ENCODE results near the gene NFIX. TPM values are rescaled to one million over a fixed set of nuclear protein-coding genes. Genes with fewer than 3 reads are reported as not detected.

Gene NFIX
- total and polyA plus RNA-seq, 2 of the 13 experiments (the other 11 are each of a cell fraction or from before 2014, with no cell fraction given) = 3.4 to 5.4 TPM

DNA sequence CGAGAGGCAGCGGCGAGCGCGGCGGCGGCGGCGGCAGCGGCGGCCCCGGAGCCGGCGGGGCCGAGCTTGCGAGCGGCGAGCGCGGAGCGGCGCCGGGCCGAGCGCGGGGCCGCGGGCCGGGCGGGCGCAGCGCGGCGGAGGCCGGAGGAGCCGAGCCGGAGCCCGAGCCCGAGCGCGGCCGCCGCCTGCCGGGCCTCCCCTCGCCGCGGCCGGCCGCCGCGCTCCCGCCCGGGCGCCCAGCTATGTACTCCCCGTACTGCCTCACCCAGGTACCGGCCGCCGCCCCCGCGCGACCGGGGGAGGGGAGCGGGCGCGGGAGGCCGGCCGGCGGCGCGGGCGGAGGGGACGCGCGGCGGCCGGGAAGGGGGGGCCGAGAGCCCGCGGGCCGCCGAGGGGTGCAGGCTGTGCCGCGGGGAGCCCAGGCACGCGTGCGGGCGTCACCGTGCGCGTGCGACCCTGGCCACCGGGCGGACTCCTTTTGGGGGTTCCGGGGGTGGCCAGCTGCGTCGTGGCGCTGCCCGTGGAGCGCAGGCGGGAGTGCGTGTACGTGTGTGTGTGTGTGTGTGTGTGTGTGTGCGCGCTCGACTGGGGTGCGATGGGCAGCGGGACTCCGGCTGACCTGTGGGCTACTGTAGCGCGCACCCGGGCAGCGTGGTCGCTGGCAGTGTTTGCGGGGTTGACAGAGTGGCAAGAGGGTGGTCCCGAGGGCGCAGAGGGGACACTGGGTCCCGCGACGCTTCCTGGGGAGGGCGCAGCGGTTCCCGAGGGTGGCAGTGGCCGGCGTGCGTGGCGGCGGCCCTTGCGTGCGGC, 526 bp downstream of the NFIX start (continued):
- no peak for TF ChIP-seq PHF21A (CRISPR knock-in tag; IDR thresholded peaks at IDR 0.05)
- no peak; the same call in 1 of the 2 replicates for TF ChIP-seq ZFY (CRISPR knock-in tag; IDR thresholded peaks at IDR 0.05)
- 0 out of 2 replicates have a peak, but pooled peaks have one; percentile 10 for TF ChIP-seq MXD4 (CRISPR knock-in tag; IDR thresholded peaks at IDR 0.05)
- TF ChIP-seq ZNF496 (CRISPR knock-in tag; IDR thresholded peaks at IDR 0.05; ENCODE audit: insufficient replicate concordance) = no peak
- TF ChIP-seq, protein P1, sequence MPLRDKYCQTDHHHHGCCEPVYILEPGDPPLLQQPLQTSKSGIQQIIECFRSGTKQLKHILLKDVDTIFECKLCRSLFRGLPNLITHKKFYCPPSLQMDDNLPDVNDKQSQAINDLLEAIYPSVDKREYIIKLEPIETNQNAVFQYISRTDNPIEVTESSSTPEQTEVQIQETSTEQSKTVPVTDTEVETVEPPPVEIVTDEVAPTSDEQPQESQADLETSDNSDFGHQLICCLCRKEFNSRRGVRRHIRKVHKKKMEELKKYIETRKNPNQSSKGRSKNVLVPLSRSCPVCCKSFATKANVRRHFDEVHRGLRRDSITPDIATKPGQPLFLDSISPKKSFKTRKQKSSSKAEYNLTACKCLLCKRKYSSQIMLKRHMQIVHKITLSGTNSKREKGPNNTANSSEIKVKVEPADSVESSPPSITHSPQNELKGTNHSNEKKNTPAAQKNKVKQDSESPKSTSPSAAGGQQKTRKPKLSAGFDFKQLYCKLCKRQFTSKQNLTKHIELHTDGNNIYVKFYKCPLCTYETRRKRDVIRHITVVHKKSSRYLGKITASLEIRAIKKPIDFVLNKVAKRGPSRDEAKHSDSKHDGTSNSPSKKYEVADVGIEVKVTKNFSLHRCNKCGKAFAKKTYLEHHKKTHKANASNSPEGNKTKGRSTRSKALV (CRISPR knock-in tag; IDR thresholded peaks at IDR 0.05) = no peak; the same call in 1 of the 2 replicates
- no peak for TF ChIP-seq NCOA5 (CRISPR knock-in tag; IDR thresholded peaks at IDR 0.05)
- no peak for TF ChIP-seq NONO (IDR thresholded peaks at IDR 0.05)
- TF ChIP-seq NONO (CRISPR knock-in tag; conservative IDR thresholded peaks at IDR 0.05) = 0 out of 2 replicates have a peak, but pooled peaks have one; percentile 50
- TF ChIP-seq SALL1 (CRISPR knock-in tag; IDR thresholded peaks at IDR 0.05) = no peak; the same call in 1 of the 2 replicates
- TF ChIP-seq EP300 (IDR thresholded peaks at IDR 0.05; ENCODE audit: low read depth in 2 of 2, low read length in 2 of 2) = no peak
- TF ChIP-seq EP300 (CRISPR knock-in tag; IDR thresholded peaks at IDR 0.05; ENCODE audit: borderline replicate concordance) = no peak
- TF ChIP-seq NBN (conservative IDR thresholded peaks at IDR 0.05) = no peak
- TF ChIP-seq, protein P2, sequence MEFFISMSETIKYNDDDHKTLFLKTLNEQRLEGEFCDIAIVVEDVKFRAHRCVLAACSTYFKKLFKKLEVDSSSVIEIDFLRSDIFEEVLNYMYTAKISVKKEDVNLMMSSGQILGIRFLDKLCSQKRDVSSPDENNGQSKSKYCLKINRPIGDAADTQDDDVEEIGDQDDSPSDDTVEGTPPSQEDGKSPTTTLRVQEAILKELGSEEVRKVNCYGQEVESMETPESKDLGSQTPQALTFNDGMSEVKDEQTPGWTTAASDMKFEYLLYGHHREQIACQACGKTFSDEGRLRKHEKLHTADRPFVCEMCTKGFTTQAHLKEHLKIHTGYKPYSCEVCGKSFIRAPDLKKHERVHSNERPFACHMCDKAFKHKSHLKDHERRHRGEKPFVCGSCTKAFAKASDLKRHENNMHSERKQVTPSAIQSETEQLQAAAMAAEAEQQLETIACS (CRISPR knock-in tag; IDR thresholded peaks at IDR 0.05) = peak; percentile 44
- TF ChIP-seq, protein P3, sequence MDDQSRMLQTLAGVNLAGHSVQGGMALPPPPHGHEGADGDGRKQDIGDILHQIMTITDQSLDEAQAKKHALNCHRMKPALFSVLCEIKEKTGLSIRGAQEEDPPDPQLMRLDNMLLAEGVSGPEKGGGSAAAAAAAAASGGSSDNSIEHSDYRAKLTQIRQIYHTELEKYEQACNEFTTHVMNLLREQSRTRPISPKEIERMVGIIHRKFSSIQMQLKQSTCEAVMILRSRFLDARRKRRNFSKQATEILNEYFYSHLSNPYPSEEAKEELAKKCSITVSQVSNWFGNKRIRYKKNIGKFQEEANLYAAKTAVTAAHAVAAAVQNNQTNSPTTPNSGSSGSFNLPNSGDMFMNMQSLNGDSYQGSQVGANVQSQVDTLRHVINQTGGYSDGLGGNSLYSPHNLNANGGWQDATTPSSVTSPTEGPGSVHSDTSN (CRISPR knock-in tag; IDR thresholded peaks at IDR 0.05; ENCODE audit: borderline replicate concordance) = no peak
- TF ChIP-seq ARNT (IDR thresholded peaks at IDR 0.05) = no peak
- no peak for TF ChIP-seq CC2D1A (CRISPR knock-in tag; IDR thresholded peaks at IDR 0.05)
- TF ChIP-seq POLR2A (IDR thresholded peaks at IDR 0.05; ENCODE audit: insufficient read depth in 1 of 2, low read depth in 2 of 2, low read length in 2 of 2) = no peak
- TF ChIP-seq ERF (CRISPR knock-in tag; IDR thresholded peaks at IDR 0.05) = no peak
- no peak for TF ChIP-seq ZNF614 (CRISPR knock-in tag; IDR thresholded peaks at IDR 0.05; ENCODE audit: borderline replicate concordance)
- TF ChIP-seq HNRNPK (IDR thresholded peaks at IDR 0.05; ENCODE audit: low read depth, low read length, poor library complexity, severe bottlenecking) = no peak
- TF ChIP-seq ATF6 (CRISPR knock-in tag; conservative IDR thresholded peaks at IDR 0.05) = no peak
